GM11168 (cell line): Measurements from ENCODE around the gene LPP.
"Not testable (repeated sequence)": the region's sequence is repeated elsewhere in the genome, so short reads cannot be mapped to it uniquely, and the experiment has no call there.

Experiments used
- in situ Hi-C: fragments of 300-500 bp; cut with MboI; formaldehyde crosslinking; loops from one replicate; pipeline ENCODE4 v1.12.0; 2022; ENCODE audit warnings: low sequenced_read_pairs; ENCODE audit not compliant: unreplicated experiment

LPP gene

GRCh38 chr3:188583341-188584161, 429.6 kb downstream of the LPP start:
- in situ Hi-C loops = no loop called here

- in situ Hi-C loops = no loop called here
These were observed 430.2 kb downstream of the LPP start for GRCh38 chr3:188584162-188584529.

- in situ Hi-C loops = no loop called here
These were observed 431.2 kb downstream of the LPP start for GRCh38 chr3:188584958-188585689.

- in situ Hi-C loops = no loop called here
These were observed 435.1 kb downstream of the LPP start for GRCh38 chr3:188589071-188589470.

- in situ Hi-C loops = no loop called here
These were observed 435.8 kb downstream of the LPP start for GRCh38 chr3:188589771-188590170.

- in situ Hi-C loops = no loop called here
These were observed 436.6 kb downstream of the LPP start for GRCh38 chr3:188590557-188590956.

GRCh38 chr3:188594139-188594538, 440.2 kb downstream of the LPP start:
- in situ Hi-C loops = no loop called here

- in situ Hi-C loops = no loop called here
These were observed 442.0 kb downstream of the LPP start for GRCh38 chr3:188595890-188596376.

- in situ Hi-C loops = no loop called here
These were observed 444.9 kb downstream of the LPP start for GRCh38 chr3:188598894-188599293.

GRCh38 chr3:188602111-188602510, 448.2 kb downstream of the LPP start:
- in situ Hi-C loops = no loop called here

- in situ Hi-C loops = no loop called here
These were observed 448.7 kb downstream of the LPP start for GRCh38 chr3:188602620-188603019.

GRCh38 chr3:188604651-188605050, 450.7 kb downstream of the LPP start:
- in situ Hi-C loops = no loop called here

GRCh38 chr3:188605231-188605630, 451.3 kb downstream of the LPP start:
- in situ Hi-C loops = no loop called here

- in situ Hi-C loops = no loop called here
These were observed 451.9 kb downstream of the LPP start for GRCh38 chr3:188605905-188606304.

GRCh38 chr3:188607805-188608315, 453.9 kb downstream of the LPP start:
- in situ Hi-C loops = no loop called here

GRCh38 chr3:188608401-188608800, 454.4 kb downstream of the LPP start:
- in situ Hi-C loops = no loop called here

- in situ Hi-C loops = not testable (repeated sequence)
These were observed 459.8 kb downstream of the LPP start for GRCh38 chr3:188613721-188614120.

- in situ Hi-C loops = no loop called here
These were observed 463.3 kb downstream of the LPP start for GRCh38 chr3:188617270-188617669.

GRCh38 chr3:188617988-188618701, 464.2 kb downstream of the LPP start:
- in situ Hi-C loops = no loop called here

GRCh38 chr3:188620752-188621151, 466.8 kb downstream of the LPP start:
- in situ Hi-C loops = no loop called here

GRCh38 chr3:188624384-188624783, 470.4 kb downstream of the LPP start:
- in situ Hi-C loops = no loop called here
